DMS153 treated with DMSO at 0.1 percent for 48 hours (cell line): ENCODE measurements around the gene FRMD5.

Experiments
- DNase-seq: peaks from one replicate; lab custom pipeline; 2025; ENCODE audit not compliant: unreplicated experiment; lab: John Stamatoyannopoulos, UW

Gene FRMD5

DNA sequence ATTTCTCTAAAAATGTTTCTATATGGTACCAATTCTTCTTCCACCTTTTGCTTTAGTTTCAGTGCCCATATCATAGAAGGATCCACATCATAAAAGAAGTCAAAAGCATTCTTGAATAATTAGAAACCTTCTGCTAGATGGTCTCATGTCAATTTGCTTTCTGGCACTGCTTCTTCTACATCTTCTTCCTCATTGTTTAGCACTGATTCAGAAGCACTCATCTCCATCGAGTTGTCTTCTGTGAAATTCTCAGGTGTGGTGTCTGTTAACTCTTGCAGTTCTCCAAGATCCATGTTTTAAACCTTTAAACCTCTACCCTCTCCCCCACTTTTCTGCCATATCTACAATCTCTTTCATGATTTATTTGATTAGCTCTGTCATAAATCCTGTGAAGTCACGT is 213.5 kb downstream of the FRMD5 start:
- DNase-seq = no peak

DNA sequence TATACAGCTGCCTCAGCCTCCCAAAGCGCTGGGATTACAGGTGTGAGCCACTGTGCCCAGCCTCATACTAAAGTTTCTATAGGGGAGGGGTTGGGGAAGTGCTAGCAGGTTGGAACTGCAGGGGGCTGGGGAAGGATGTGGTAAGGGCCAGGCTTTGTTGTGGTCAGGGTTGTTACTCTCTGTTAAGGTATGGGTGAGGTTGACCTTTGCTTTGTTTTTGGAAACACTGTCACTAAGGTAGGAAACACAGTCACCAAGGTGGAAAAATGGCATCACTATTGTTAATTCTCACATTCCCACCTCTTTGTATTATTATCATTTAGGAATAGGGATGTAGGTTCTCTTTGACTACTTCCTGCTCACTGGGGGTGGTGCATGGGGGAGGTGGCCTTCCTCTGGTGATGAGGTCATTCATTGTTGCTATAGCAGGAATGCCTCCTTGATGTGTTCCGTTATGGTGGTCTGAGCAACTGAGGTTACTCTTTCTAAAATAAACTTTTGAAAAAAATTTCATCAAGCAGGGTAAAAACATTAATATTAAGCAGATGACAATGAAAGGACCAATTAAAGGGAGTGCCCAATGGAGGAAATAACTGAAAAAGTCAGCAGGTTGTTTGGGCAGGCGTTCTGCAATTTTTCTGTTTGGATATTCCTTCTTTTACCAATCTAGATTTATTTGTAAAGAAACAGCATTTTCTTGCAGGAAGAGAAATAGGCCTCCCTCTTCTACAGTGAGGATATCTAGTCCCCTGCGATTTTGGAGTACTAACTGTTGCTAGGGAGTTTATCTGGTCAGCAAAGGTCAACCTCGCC is 217.8 kb downstream of the FRMD5 start:
- no peak for DNase-seq

DNA sequence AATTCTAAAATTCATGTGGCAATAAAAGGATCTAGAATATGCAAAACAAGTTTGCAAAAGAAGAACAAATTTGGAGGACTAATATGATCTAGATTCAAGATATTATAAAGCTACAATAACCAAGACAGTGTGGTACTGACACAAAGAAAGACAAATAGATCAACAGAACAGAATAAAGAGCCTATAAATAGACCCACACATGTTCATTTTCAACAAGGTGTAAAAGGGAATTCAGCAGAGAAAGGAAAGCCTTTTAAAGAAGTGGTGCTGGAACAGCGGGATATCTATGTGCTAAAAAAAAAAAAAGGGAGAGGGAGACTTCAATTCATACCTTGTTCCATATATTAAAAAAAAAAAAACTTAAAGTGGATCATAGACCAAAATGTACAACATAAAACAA is 219.3 kb downstream of the FRMD5 start:
- DNase-seq = no peak

DNA sequence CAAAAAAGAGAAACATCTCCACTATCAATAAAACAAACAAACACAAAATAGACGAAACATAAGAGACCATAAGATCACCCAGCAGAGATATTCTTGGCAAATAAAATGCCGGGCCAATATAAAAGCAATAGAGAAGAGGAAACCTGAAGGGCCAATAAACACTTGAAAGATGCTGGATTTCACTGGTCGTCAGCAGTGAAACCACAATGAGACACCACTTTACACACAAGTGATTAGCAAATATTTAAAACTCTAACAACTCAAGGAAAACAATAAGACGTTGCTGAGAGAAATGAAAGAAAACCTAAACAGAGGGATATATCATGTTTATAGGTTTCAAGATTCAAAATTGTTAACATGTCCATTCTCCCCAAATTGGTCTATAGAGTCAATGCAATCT is 219.7 kb downstream of the FRMD5 start:
- no peak for DNase-seq

DNA sequence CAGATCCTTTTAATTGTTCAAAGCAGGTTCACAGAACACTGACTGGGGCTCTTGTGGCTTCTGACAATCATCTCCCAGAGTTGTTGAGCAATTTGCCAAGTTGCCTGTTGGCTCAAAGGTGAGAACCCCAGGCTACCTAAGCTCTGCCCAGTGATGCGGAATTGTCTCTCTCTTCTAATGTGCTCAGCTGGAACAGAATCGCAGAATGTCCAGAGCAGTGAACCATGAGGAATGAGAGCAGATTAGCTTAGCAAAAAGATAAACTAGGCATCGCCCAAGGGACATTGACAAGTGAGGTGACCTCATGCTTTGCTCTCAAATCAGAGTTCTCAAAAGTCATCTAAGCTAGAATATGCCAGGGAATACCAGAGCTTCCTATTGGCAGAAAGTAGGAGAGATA is 220.2 kb downstream of the FRMD5 start:
- DNase-seq = no peak

DNA sequence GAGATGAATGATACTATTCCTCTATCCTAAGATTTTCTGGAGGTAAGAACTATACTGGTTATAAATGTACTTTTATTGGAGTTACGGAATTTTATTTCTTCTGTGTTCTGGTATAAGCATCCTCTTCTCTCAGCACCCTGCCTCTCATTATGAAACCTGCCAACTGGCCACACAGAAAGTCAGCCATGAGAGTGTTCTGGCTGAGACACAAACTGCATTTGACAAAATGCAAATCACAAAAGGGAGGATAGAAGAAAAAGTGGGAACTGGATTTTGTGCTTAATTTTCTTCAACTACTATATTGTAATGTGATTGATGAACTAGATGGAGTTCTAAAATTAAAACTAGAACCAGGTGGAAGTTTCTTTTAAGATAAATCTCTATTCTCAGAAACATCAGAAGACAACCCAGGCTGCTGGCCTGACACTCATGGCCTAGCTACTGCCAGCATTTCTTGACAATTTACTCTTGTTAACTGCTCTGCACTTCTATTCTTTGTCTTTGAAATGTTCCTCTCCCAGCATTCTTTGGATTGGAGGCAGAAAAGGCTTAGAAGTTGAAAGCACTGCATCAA is 225.2 kb downstream of the FRMD5 start:
- DNase-seq = no peak

DNA sequence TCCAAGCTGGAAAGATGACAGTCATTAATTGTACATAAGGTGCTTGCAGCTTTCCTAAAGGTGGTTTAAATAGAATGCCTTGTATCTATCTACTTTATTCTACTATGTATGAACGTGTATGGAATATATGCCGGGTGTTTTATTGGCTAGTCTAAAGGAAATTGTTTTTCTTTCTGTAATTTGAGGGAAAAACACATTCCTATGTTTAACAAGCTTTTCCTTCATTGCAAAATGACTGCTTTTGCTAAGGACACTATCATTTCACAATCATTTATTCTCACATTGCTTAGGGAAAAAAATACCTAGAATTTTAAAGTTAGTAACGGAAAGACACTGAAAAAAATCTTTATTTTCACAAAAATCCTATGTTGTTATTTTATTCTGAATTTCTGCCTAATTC is 226.5 kb downstream of the FRMD5 start:
- no peak for DNase-seq

DNA sequence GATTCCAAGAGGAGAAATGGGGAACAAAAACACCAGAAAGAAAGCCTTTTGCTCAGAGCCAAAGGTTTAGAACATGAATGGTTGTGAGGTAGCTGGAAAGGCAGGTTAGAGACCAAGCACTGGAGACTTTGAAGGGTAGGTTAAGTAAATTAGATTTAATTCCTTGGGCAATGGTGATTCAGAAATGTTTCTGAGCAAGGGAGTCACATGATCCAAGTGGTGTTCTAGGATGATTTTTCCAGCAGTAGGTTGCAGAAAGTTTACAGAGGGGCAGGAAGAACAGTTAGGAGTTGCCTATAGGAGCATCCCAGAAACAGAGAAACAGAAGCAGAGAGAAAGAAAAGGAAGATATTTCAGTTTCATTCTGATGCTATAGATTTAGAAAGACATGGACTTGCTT is 228.4 kb downstream of the FRMD5 start:
- no peak for DNase-seq

DNA sequence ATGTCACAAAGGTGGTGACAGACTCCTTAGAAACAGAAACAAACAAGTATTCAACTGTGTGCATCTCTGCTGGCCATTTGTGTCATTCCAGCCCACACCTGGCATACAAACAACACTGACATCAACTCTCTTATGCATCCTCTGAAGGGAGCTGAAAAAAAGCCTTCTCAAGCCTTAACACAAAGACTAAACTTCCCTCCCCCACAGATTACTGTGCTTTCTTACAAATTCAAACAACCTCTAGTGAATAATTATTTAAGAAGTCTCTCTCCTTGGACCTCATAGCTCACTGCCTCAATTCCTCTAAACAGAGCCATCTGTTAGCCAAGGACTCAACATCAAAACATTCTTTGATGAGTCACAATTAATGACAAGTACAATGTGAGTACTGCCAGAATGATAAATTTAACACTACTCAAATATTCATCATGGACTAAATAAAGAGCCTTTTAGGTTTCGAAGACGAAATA is 236.2 kb downstream of the FRMD5 start:
- DNase-seq = no peak

DNA sequence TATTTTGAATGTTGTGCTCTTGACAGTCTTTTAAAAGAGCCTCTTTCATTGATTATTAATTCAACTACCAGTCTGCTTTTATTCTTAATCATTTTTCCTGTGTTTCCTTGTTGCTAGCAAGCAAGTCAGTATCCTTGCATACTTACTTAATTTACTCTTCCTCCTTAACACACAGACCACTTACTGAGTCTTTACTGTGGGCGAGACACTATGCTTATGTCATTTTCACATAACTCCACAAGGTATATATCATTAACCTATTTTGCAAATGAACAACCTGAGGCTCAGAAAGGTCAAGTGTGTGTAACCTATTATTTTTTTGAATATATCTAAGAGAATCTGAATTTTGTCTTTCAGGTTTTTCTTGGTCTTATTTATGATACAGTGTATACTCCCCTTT is 237.3 kb downstream of the FRMD5 start:
- DNase-seq = no peak

DNA sequence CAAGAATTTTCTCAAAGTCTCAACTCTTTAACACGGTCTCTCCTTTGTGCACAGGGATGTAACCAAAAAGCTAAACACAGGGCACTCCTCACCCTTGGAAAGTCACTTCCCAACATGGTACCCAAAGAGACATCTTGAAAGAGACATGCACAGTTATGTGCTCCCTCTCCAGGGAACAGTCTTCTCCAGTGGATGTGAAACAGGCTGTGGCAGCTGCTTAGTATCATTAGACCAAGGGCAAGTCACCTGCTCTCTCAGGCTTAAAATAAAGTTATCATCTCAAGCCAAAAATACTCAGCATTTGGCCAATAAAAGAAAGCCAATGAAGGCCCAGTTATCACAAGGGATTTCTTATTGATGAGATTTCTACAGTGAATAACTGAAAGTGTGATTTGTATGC is 239.9 kb downstream of the FRMD5 start:
- no peak for DNase-seq

DNA sequence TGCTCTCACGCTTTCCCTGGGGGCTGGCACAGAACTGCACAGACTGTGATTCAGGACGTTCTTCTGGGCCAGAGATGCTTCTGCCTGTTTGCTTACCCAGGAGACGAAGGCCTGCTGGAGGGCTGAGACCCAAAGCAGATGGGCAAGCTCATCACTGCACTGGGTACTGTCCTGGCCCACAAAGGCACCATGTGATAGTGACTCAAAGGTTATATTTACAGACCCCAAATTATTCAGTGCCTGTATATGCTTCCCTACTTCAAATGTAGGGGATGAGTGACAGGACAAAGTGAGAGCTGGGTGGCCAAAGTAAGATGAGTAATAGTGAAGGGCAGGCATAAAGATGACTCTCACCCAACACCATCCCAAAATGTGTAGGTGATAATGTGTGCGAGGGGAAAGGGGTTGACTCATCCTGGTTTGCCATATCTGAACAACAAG is 240.9 kb downstream of the FRMD5 start:
- no peak for DNase-seq

DNA sequence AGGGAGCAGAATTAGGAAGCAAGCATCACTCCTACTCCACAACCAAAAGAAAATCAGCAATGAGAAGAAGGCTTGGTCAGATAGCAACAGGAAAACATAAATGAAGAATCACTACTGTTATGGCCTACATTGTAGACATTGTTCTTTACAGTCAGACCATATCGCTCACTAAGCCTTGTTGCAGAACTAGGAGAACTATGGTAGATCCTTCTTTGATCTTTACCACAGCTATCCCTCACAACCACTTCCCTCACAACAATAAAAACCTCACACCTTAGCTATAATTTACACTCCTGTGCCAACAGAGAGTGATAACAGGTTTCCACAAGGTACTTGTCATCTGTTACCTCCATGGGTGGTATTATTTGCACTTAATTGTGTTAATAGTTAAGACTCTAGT is 241.7 kb downstream of the FRMD5 start:
- no peak for DNase-seq

DNA sequence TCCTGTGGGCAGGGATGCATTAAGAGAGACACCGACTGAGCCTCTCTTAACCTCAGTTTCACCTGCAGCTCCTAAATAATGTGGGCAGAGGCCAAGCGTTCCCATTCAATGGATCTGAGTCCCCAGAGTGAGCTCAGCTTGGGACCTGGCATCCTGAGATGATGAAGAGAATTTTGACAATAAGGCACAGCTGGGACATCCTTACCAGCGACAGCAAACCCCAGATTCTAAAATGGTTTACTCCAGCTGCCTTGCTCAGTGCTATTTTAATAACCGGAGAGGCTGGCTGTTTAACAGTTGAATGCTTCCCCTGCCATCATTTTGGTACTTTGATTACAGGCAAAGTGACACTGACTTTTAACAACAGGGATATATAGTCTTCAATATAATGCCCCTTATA is 244.5 kb downstream of the FRMD5 start:
- no peak for DNase-seq

DNA sequence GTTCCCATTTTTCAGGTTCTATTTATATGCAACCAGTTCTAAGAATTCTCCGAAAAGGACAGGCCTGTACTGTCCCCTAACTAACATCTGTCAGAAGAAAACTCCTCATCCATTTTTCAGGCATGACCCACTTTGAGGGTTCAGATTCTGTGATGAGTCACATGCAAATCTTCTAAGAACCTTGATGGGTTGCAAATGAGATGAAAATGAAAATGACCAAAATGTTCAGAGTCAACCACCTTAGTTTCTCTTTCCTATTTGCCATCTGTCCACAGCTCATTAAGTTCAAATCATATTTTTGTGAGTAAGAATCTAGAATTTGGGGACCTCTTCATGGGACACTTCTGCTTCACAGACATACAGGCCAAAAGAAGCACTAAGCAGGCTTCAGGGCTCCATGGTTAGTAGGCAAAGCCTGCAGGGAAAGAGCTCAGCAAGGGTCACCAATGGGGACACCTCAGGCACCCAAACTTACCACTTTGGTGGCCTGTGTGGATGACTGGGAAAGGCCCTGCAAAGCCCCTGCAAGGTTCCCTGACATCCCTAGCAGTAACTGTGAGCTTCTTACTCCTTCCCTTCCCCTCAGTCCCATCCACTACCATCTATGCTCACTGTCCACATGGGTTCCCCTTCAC is 246.3 kb downstream of the FRMD5 start:
- no peak for DNase-seq

DNA sequence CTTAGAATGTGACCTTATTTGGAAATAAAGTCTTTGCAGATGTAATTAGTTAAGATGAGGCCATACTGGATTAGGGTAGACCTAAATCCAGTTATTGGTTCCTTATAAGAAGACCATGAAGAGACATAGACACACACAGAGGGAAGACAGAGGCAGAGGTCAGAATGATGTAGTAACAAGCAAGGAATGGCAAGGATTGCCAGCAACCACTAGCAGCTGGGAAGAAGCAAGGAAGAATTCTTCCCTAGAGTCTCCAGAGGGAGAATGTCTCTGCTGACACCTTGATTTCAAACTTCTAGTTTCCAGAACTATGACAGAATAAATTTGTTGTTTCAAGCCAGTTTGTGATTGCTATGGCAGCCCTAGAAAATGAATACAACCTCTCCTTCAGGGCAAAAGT is 251.6 kb downstream of the FRMD5 start:
- DNase-seq = no peak

DNA sequence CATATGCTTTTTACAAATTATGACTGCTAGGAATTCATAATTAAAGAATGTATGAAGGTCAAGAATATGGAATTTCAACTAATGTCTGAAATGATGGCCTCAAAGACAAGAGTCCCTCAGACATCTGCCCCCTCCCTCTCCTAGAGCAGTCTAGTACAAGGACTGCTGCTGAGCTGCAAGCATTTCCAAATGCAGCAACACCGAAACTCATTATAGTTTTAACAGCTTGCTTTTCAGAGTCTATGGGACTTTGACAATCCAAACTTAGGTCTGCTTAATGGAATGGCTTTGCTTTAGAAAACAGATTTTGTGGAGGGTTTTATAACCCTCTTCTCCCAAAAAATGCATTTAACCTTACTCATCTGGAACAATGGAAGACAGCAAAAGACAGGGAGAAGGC is 252.9 kb downstream of the FRMD5 start:
- no peak for DNase-seq

DNA sequence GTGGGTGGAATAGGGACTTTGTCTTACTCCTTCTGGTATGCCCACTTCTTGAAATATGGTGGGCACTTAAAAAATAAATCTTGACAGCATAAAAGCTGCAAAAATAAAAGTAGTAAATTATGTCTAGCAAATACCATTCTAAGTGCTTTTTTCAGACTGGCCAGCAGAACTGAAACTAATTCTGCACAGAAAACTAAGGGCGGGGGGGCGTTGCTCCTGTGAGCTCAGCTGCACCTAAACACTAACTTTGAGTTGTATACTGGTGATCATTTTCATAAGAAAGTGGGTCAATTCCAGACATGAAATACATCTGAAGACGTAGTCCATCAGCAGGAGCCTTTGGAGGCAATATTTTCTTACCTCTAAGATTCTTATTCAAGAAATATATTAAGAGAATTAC is 253.5 kb downstream of the FRMD5 start:
- DNase-seq = no peak

DNA sequence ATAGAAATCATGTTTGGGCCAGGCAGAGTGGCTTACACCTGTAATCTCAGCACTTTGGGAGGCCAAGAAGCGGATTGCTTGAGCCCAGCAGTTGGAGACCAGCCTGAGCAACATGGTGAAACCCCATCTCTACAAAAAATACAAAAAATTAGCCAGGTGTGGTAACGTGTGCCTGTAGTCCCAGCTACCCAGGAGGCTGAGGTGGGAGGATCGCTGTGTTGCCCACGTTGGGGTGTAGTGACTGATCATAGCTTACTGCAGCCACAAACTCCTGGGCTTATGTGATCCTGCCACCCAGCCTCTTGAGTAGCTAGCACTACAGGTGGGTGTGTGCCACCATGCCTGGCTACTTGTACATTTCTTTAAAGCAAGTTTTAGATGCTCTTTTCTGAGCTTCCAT is 254.0 kb downstream of the FRMD5 start:
- no peak for DNase-seq

DNA sequence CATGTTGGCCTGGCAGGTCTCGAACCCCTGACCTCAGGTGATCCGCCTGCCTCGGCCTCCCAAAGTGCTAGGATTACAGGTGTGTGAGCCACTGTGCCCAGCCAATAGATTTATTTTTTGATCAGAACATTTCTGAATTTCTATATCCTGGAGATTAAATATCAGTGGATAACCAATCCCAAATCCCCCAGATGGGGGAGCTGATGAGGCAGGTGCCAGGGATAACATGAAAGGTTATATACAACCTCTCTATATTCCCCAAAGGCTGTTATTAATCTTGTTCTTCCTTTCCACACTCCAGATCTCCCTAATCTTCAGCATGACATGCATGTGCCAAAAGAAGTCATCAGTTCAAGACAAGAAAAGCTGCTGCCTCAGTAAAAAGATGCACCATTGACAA is 256.0 kb downstream of the FRMD5 start:
- DNase-seq = no peak

DNA sequence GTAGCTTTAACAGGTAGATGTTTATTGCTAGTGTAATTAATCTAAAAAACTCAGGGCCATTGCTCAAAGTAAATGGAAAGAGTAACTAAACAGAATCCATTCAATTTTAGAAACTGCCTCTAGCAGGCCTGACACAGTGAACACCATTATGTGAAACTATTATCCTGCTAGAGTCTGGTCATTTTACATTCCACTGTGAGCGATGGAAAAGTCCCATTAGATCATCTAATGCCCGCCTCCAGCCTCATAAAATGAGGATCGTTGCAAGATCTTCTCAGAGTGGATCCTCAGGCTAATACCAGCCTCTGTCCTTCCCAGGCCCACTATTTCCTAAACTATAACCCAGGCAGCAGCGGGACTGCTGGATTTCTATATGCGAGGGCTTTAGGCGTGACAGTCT is 260.6 kb downstream of the FRMD5 start:
- no peak for DNase-seq

DNA sequence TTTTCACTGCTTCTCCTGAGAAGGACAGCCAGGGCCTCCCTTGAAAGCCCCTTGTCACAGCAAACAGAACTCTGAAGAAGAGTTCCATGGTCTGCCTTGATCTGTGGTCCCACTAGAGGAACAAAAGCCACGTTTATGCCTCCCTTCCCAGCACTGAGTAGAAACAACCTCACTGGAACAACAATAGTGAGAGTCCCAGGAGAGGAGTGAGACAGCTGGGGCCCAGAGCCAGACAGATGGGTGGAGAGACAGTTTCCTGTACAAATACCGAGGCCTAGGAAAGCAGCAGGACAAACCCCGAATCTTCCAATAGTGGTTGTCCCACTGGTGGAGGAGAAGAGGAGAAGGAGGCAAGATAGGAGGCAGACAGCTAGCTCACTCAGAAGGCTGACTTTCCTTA is 262.2 kb downstream of the FRMD5 start:
- peak; percentile 4 for DNase-seq
